ENCODE data around the gene VWA8. TPM values are rescaled to one million over a fixed set of nuclear protein-coding genes. Genes with fewer than 3 reads are reported as not detected.

Gene VWA8
- total and polyA plus RNA-seq, 4 donors, result 7.1 to 50.3 (median 12.4) TPM

DNA sequence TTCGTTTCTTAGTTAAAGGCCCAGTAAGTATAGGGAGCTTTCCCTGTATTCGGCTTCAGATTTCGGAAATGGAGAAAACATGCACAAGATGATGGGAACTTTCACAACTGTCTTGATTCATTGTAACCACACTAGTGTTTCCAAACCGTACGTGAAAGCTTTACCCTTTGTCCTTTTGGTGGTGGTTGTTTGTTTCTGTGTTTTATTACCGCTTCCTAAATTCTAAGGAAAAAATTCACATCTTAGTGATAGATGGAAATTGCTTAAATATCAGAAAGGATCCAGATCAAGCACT, 504 bp upstream of the VWA8 start:
- Histone ChIP-seq H3K4me1 (ENCODE audit: control insufficient read depth in 4 of 4, insufficient read depth in 4 of 4, low read length in 3 of 4) (peaks cover 3 to 38% (median 28%) of the 10 kb centered on the region in 4 donors), H3K27me3 (ENCODE audit: control insufficient read depth in 4 of 4, insufficient read depth in 4 of 4, low read length in 3 of 4) (no peaks in the 10 kb centered on the region), H3K9ac (ENCODE audit: low read depth in 1 of 2, low read length in 2 of 2) (peak overlapping the region; percentile 66 to 97), H3K9me3 (ENCODE audit: control insufficient read depth in 4 of 4, low read length in 3 of 4) (no peaks in the 10 kb centered on the region), H3K36me3 (ENCODE audit: control insufficient read depth in 4 of 4, insufficient read depth in 3 of 4, low read depth in 1 of 4, low read length in 3 of 4) (no peaks in the 10 kb centered on the region), H3K27ac (ENCODE audit: low read depth in 1 of 2, low read length in 2 of 2) (peak overlapping the region; percentile 76 to 88), H3K4me3 (ENCODE audit: low read depth in 1 of 3, low read length in 3 of 3) (peak overlapping the region; percentile 78 to 90 (median 89))
- WGBS, result 16% methylated on average over 6 of the region's 6 CpGs
- DNase-seq (ENCODE audit: low spot score), result no peak
- peak in 1 of 2 donors; percentile 9 for TF ChIP-seq HNF4A (conservative IDR thresholded peaks at IDR 0.05)
- peak; percentile 53 for TF ChIP-seq YY1 (IDR thresholded peaks at IDR 0.05)
- no peak for TF ChIP-seq RAD21 (IDR thresholded peaks at IDR 0.05)
- peak; percentile 38 for TF ChIP-seq TAF1 (conservative IDR thresholded peaks at IDR 0.05)
- TF ChIP-seq RXRA (IDR thresholded peaks at IDR 0.05), result no peak
- TF ChIP-seq, protein P1, sequence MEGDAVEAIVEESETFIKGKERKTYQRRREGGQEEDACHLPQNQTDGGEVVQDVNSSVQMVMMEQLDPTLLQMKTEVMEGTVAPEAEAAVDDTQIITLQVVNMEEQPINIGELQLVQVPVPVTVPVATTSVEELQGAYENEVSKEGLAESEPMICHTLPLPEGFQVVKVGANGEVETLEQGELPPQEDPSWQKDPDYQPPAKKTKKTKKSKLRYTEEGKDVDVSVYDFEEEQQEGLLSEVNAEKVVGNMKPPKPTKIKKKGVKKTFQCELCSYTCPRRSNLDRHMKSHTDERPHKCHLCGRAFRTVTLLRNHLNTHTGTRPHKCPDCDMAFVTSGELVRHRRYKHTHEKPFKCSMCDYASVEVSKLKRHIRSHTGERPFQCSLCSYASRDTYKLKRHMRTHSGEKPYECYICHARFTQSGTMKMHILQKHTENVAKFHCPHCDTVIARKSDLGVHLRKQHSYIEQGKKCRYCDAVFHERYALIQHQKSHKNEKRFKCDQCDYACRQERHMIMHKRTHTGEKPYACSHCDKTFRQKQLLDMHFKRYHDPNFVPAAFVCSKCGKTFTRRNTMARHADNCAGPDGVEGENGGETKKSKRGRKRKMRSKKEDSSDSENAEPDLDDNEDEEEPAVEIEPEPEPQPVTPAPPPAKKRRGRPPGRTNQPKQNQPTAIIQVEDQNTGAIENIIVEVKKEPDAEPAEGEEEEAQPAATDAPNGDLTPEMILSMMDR (IDR thresholded peaks at IDR 0.05; ENCODE audit: low read depth, low read length, missing input control), result no peak
- no peak for TF ChIP-seq ZBTB33 (IDR thresholded peaks at IDR 0.05)
- TF ChIP-seq SP1 (IDR thresholded peaks at IDR 0.05), result no peak
- no peak for TF ChIP-seq MAX (IDR thresholded peaks at IDR 0.05)
- TF ChIP-seq NR2F2 (IDR thresholded peaks at IDR 0.05), result no peak
- TF ChIP-seq FOXA1 (IDR thresholded peaks at IDR 0.05), result no peak
- no peak for TF ChIP-seq JUND (IDR thresholded peaks at IDR 0.05)
- TF ChIP-seq EGR1 (IDR thresholded peaks at IDR 0.05; ENCODE audit: low read depth in 2 of 2), result no peak
- TF ChIP-seq HNF4G (IDR thresholded peaks at IDR 0.05), result no peak
- TF ChIP-seq GABPA (IDR thresholded peaks at IDR 0.05 in 1 of 2, conservative IDR thresholded peaks at IDR 0.05 in 1 of 2), result no peak
- TF ChIP-seq ATF3 (IDR thresholded peaks at IDR 0.05), result no peak
- TF ChIP-seq, protein P2, sequence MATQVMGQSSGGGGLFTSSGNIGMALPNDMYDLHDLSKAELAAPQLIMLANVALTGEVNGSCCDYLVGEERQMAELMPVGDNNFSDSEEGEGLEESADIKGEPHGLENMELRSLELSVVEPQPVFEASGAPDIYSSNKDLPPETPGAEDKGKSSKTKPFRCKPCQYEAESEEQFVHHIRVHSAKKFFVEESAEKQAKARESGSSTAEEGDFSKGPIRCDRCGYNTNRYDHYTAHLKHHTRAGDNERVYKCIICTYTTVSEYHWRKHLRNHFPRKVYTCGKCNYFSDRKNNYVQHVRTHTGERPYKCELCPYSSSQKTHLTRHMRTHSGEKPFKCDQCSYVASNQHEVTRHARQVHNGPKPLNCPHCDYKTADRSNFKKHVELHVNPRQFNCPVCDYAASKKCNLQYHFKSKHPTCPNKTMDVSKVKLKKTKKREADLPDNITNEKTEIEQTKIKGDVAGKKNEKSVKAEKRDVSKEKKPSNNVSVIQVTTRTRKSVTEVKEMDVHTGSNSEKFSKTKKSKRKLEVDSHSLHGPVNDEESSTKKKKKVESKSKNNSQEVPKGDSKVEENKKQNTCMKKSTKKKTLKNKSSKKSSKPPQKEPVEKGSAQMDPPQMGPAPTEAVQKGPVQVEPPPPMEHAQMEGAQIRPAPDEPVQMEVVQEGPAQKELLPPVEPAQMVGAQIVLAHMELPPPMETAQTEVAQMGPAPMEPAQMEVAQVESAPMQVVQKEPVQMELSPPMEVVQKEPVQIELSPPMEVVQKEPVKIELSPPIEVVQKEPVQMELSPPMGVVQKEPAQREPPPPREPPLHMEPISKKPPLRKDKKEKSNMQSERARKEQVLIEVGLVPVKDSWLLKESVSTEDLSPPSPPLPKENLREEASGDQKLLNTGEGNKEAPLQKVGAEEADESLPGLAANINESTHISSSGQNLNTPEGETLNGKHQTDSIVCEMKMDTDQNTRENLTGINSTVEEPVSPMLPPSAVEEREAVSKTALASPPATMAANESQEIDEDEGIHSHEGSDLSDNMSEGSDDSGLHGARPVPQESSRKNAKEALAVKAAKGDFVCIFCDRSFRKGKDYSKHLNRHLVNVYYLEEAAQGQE (IDR thresholded peaks at IDR 0.05), result no peak
- no peak for TF ChIP-seq FOXA2 (IDR thresholded peaks at IDR 0.05)
